Mesothelial cell of epicardium (in vitro differentiated cells): ENCODE results near the gene DCAF7. TPM values are rescaled to one million over a fixed set of nuclear protein-coding genes. Genes with fewer than 3 reads are reported as not detected.

Experiments used
- DNase-seq, 2 experiments: peaks; one replicate each; pipeline ENCODE4 v3.0.0; 2021; ENCODE audit warnings: low spot score in 2 of 2; ENCODE audit not compliant: unreplicated experiment in 2 of 2
- H3K27ac Mint-ChIP-seq: 2 replicates; pipeline ENCODE4 v1.8.0; 2021; ENCODE audit warnings: mixed read lengths
- H3K27me3 Mint-ChIP-seq: 2 replicates; pipeline ENCODE4 v1.8.0; 2021; ENCODE audit warnings: low read depth, mixed read lengths
- H3K36me3 Mint-ChIP-seq: 2 replicates; pipeline ENCODE4 v1.8.0; 2021; ENCODE audit warnings: mixed read lengths
- H3K4me1 Mint-ChIP-seq: 2 replicates; pipeline ENCODE4 v1.8.0; 2021; ENCODE audit warnings: mixed read lengths
- H3K4me3 Mint-ChIP-seq: 2 replicates; pipeline ENCODE4 v1.8.0; 2021; ENCODE audit warnings: mild to moderate bottlenecking, moderate library complexity, mixed read lengths
- H3K9me3 Mint-ChIP-seq: 2 replicates; pipeline ENCODE4 v1.8.0; 2021; ENCODE audit warnings: mixed read lengths
- CTCF ChIP-seq: fragments of 200-600 bp; sonication (generic); IDR thresholded peaks from one replicate; pipeline ENCODE4 v1.5.0; 2021; ENCODE audit warnings: antibody characterized with exemption; ENCODE audit not compliant: unreplicated experiment
- total RNA-seq: library from RNA; stranded (reverse); gene quantifications from 3 replicates; pipeline ENCODE4 v1.2.1, GENCODE V29; 2021

Gene DCAF7
- total RNA-seq, 1 donor from 2014 or later, result 144 TPM

DNA sequence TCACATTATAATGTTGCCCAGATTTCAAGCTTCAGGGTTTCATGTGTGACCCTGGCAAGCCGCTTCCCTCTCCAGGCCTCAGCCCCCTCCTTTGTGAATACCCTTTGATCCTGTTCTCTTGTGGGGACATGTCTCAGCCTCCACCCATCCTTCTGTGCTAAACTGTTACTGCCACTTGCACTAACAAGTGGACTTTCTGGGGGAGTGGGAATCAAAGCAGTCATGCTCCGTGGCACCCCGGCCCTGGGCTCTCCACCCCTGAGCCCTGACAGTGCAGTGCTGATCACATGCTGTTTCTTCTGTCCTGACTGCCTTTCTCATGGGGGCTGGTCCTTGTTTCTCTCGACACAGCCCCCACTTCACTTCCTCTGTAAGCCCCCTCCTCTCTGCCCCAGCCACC, 9.7 kb upstream of the DCAF7 start:
- no peak overlapping the region for H3K4me3 Mint-ChIP-seq
- H3K27me3 Mint-ChIP-seq, result peaks cover 37% of the 10 kb centered on the region
- H3K36me3 Mint-ChIP-seq, result no peaks in the 10 kb centered on the region
- H3K27ac Mint-ChIP-seq, result no peak overlapping the region
- no peaks in the 10 kb centered on the region for H3K4me1 Mint-ChIP-seq
- H3K9me3 Mint-ChIP-seq, result no peaks in the 10 kb centered on the region
- TF ChIP-seq CTCF, result no peak
- no peak for DNase-seq

- H3K4me3 Mint-ChIP-seq, result no peak overlapping the region
- no peak for DNase-seq
- peaks cover 31% of the 10 kb centered on the region for H3K27me3 Mint-ChIP-seq
- H3K36me3 Mint-ChIP-seq, result no peaks in the 10 kb centered on the region
- TF ChIP-seq CTCF, result no peak
- no peak overlapping the region for H3K27ac Mint-ChIP-seq
- no peaks in the 10 kb centered on the region for H3K9me3 Mint-ChIP-seq
- H3K4me1 Mint-ChIP-seq, result no peaks in the 10 kb centered on the region
These were observed 8.1 kb upstream of the DCAF7 start for GRCh38 chr17:63542218-63542545.

- DNase-seq, result no peak
- Mint-ChIP-seq H3K9me3 (no peaks in the 10 kb centered on the region), H3K27me3 (peaks cover 22% of the 10 kb centered on the region), H3K4me3 (no peak overlapping the region), H3K4me1 (no peaks in the 10 kb centered on the region), H3K27ac (no peak overlapping the region), H3K36me3 (no peaks in the 10 kb centered on the region)
- no peak for TF ChIP-seq CTCF
These were observed 7.1 kb upstream of the DCAF7 start for GRCh38 chr17:63542942-63543821.

DNA sequence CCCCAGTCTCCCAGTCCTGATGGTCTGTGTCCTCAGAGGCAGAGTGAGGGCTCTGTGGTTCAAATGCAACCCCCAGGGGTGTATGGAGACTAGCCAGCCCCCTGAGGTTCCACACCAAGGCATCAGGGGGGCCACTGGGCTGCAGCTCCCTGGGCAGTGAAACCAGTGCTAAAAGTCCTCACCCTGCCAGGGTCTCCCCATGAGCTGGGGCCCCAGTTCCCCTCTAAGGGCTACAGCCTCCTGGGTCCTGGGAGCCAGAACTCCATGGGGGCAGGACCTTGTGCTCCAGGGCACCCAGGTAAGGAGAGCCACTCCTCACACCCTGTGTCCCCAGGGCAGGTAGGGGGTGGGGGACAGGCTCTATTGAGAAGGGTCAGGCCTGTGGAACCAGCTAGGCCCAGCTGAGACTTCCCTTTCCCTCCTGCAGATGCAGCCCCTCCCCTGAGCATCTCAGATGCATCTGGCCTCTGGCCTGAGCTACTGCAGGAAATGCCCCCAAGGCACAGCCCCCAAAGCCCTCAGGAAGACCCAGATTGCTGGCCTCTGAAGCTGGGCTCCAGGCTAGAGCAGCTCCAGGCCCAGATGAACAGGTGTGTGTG, 6.4 kb upstream of the DCAF7 start:
- Mint-ChIP-seq H3K36me3 (no peaks in the 10 kb centered on the region), H3K27ac (no peak overlapping the region), H3K4me1 (no peaks in the 10 kb centered on the region), H3K9me3 (no peaks in the 10 kb centered on the region), H3K4me3 (no peak overlapping the region), H3K27me3 (peaks cover 15% of the 10 kb centered on the region)
- DNase-seq, result no peak
- no peak for TF ChIP-seq CTCF

DNA sequence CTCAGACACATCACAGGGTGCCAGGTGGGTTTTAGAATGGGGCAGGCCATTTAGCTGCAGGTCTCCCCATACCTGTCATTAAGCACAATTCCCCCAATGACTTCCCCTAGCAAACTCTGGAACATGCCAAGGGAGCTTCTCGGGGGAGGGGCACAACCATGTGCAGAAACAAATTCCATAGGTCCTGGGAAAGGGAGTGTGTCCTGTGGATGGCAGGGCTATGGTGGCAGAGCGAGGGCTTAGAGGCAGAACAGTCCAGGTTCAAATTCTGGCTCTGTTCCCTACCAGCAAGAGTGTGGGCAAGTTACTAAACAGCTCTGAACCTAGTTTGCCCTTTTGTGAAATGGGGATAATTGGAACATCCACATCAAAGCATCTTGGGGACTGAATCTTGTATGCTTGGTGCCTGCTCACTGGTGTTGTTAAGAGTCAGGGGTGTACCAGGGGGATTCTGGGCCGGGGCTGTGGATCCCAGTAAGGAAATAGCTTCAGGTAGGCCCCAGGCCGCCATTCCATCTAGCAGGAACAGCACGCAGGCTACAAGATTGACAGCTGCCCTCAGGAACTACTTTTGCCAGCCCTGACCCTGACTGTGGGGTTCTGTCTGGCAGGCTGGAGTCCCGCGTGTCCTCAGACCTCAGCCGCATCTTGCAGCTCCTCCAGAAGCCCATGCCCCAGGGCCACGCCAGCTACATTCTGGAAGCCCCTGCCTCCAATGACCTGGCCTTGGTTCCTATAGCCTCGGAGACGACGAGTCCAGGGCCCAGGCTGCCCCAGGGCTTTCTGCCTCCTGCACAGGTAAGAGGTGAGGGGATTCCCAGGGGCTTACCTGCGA, 5.6 kb upstream of the DCAF7 start:
- H3K4me1 Mint-ChIP-seq, result peaks cover 2% of the 10 kb centered on the region
- no peak for DNase-seq
- no peak overlapping the region for H3K27ac Mint-ChIP-seq
- no peaks in the 10 kb centered on the region for H3K9me3 Mint-ChIP-seq
- no peak overlapping the region for H3K4me3 Mint-ChIP-seq
- H3K27me3 Mint-ChIP-seq, result peaks cover 8% of the 10 kb centered on the region
- H3K36me3 Mint-ChIP-seq, result no peaks in the 10 kb centered on the region
- TF ChIP-seq CTCF, result no peak
